Activated B cell treated with CpG ODN at 0.5 μM for 24 hours (primary cell): ENCODE measurements around the gene SYT9. TPM values are rescaled to one million over a fixed set of nuclear protein-coding genes. Genes with fewer than 3 reads are reported as not detected.

Experiments
- ATAC-seq: fragments of 200-7000 bp; cut with Tn5 transposase; one replicate; pipeline ENCODE4 v1.10.0; 2021; ENCODE audit warnings: low read depth, mild to moderate bottlenecking, moderate library complexity
- CTCF ChIA-PET: fragments of 350-600 bp; sonication (Branson Sonifier 250); formaldehyde crosslinking; loops from one replicate; lab custom pipeline; 2021; ENCODE audit warnings: antibody characterized with exemption; lab: Charles Lee
- POLR2A ChIA-PET: fragments of 350-600 bp; sonication (Branson Sonifier 250); formaldehyde crosslinking; loops from one replicate; lab custom pipeline; 2021; ENCODE audit warnings: antibody characterized with exemption; lab: Charles Lee
- DNase-seq: peaks from one replicate; pipeline ENCODE4 v3.0.0; 2022
- H3K27ac Mint-ChIP-seq: one replicate; pipeline ENCODE4 v1.8.0; 2020; ENCODE audit warnings: mixed read lengths
- H3K27me3 Mint-ChIP-seq: one replicate; pipeline ENCODE4 v1.8.0; 2021; ENCODE audit warnings: mixed read lengths
- H3K36me3 Mint-ChIP-seq: one replicate; pipeline ENCODE4 v1.8.0; 2021; ENCODE audit warnings: low read depth, mixed read lengths
- H3K4me1 Mint-ChIP-seq: one replicate; pipeline ENCODE4 v1.8.0; 2021; ENCODE audit warnings: mixed read lengths
- H3K4me3 Mint-ChIP-seq: one replicate; pipeline ENCODE4 v1.8.0; 2020; ENCODE audit warnings: mild to moderate bottlenecking, mixed read lengths
- H3K9me3 Mint-ChIP-seq: one replicate; pipeline ENCODE4 v1.8.0; 2020; ENCODE audit warnings: mixed read lengths
- intact Hi-C: fragments of 100-400 bp; cut with micrococcal nuclease; formaldehyde crosslinking; loops from one replicate; pipeline ENCODE4 v1.15.1; 2024
- total RNA-seq: library from RNA; stranded (reverse); gene quantifications from 2 replicates; pipeline ENCODE4 v1.2.3, GENCODE V29; 2022
- TF ChIP-seq, protein P1 (sequence below): fragments of 200-600 bp; IDR thresholded peaks from one replicate; pipeline ENCODE4 v1.8.0; 2022; ENCODE audit warnings: antibody characterized with exemption, mild to moderate bottlenecking

SYT9 gene
- total RNA-seq, 1 donor from 2014 or later = not detected

DNA sequence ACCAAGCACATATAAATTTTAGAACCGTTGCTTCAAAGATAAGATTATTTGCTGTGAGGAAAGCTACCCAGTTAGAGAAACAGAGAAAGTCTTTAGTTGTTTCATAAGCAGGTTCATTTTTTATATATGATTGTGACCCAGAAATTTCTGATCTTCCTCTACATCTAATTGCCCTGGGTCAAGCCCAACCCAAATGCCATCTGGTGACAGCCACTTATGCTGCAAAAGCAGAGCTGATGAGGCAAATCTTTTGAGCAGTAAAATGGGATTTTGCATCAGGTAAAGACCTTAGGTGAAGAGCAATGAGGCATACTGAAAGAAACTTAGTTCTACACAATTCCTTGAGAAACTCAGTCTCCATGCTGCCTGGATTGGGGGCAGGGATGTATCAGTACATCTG is 28.0 kb downstream of the SYT9 start:
- intact Hi-C loops = loop anchor here (10.0 kb wide), 1 partner anchor 185 kb away; no protein-coding TSS in a partner anchor
- no peaks in the 10 kb centered on the region for H3K4me1 Mint-ChIP-seq
- ATAC-seq = no peak
- H3K27ac Mint-ChIP-seq = no peak overlapping the region
- no peaks in the 10 kb centered on the region for H3K36me3 Mint-ChIP-seq
- peaks cover 20% of the 10 kb centered on the region for H3K27me3 Mint-ChIP-seq
- H3K9me3 Mint-ChIP-seq = peaks cover 3% of the 10 kb centered on the region
- H3K4me3 Mint-ChIP-seq = no peak overlapping the region
- TF ChIP-seq, protein P1, sequence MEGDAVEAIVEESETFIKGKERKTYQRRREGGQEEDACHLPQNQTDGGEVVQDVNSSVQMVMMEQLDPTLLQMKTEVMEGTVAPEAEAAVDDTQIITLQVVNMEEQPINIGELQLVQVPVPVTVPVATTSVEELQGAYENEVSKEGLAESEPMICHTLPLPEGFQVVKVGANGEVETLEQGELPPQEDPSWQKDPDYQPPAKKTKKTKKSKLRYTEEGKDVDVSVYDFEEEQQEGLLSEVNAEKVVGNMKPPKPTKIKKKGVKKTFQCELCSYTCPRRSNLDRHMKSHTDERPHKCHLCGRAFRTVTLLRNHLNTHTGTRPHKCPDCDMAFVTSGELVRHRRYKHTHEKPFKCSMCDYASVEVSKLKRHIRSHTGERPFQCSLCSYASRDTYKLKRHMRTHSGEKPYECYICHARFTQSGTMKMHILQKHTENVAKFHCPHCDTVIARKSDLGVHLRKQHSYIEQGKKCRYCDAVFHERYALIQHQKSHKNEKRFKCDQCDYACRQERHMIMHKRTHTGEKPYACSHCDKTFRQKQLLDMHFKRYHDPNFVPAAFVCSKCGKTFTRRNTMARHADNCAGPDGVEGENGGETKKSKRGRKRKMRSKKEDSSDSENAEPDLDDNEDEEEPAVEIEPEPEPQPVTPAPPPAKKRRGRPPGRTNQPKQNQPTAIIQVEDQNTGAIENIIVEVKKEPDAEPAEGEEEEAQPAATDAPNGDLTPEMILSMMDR = no peak
- CTCF ChIA-PET = interaction anchor here (1.6 kb wide), 1 partner anchor 182 kb away, joined by 5 read pairs; no protein-coding TSS in a partner anchor
- POLR2A ChIA-PET = no interaction called here
- no peak for DNase-seq

DNA sequence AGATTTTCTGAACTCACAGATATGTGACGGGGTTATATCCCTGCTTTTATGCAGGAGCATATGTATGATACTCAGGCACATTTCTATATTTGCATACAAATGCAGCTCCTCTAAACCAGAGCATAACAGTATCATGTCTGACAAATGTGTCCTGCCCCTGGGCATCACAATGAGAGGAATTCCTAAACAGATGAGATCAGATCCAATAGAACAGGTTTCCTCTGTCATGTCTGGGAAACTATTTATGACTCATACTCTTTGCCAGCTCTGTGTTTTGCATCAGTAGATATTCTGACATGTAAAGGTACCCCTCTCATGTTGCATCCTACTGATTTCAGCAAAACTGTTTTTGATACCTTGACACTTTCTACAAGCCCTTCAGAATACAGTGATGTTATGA is 29.4 kb downstream of the SYT9 start:
- H3K27ac Mint-ChIP-seq = no peak overlapping the region
- ATAC-seq (no peak), DNase-seq (no peak)
- TF ChIP-seq, protein P1 = no peak
- CTCF ChIA-PET = no interaction called here
- H3K9me3 Mint-ChIP-seq = peaks cover 10% of the 10 kb centered on the region
- intact Hi-C loops = no loop called here
- H3K4me1 Mint-ChIP-seq = no peaks in the 10 kb centered on the region
- H3K36me3 Mint-ChIP-seq = no peaks in the 10 kb centered on the region
- peaks cover 18% of the 10 kb centered on the region for H3K27me3 Mint-ChIP-seq
- POLR2A ChIA-PET = no interaction called here
- H3K4me3 Mint-ChIP-seq = no peak overlapping the region

DNA sequence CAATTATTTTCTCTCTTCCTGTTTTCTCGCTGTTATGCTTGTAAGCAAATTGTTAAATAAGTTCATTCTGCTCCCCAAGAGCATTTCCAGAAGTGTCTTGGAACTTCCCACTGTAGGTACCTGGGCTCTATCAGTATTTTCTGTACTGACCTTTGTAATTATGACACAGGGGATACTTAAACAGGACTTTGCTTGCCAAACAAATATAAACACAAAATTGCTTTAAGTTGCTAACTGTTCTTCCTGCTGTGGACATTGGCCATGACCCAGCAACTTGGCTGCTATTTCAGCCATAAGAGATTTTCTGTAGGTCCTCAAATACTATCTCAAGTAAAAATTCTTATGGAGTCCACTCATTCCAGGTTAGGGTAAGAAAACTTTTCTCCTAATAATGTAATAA is 30.1 kb downstream of the SYT9 start:
- Mint-ChIP-seq H3K27me3 (peaks cover 18% of the 10 kb centered on the region), H3K4me1 (no peaks in the 10 kb centered on the region), H3K9me3 (peaks cover 14% of the 10 kb centered on the region), H3K4me3 (no peak overlapping the region), H3K36me3 (no peaks in the 10 kb centered on the region), H3K27ac (no peak overlapping the region)
- TF ChIP-seq, protein P1 = no peak
- DNase-seq = no peak
- intact Hi-C loops = no loop called here
- no peak for ATAC-seq
- POLR2A ChIA-PET = no interaction called here
- CTCF ChIA-PET = no interaction called here

DNA sequence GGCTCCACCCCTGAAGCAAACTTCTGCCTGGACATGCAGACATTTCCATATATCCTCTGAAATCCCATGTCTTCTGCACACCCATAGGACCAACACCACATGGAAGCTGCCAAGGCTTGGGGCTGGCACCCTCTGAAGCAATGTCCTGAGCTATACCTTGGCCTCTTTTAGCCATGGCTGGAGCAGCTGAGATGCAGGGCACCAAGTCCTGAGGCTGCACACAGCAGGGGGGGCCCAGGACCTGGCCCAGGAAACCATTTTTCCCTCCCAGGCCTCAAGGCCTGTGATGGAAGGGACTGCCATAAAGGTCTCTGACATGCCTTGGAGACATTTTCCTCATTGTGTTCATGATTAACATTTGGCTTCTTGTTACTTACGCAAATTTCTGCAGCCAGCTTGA is 34.5 kb downstream of the SYT9 start:
- DNase-seq = no peak
- Mint-ChIP-seq H3K4me1 (no peaks in the 10 kb centered on the region), H3K27me3 (peaks cover 8% of the 10 kb centered on the region), H3K36me3 (no peaks in the 10 kb centered on the region), H3K4me3 (no peak overlapping the region), H3K27ac (no peak overlapping the region), H3K9me3 (peaks cover 17% of the 10 kb centered on the region)
- no peak for ATAC-seq
- TF ChIP-seq, protein P1 = no peak
- POLR2A ChIA-PET = no interaction called here
- intact Hi-C loops = no loop called here
- CTCF ChIA-PET = no interaction called here

DNA sequence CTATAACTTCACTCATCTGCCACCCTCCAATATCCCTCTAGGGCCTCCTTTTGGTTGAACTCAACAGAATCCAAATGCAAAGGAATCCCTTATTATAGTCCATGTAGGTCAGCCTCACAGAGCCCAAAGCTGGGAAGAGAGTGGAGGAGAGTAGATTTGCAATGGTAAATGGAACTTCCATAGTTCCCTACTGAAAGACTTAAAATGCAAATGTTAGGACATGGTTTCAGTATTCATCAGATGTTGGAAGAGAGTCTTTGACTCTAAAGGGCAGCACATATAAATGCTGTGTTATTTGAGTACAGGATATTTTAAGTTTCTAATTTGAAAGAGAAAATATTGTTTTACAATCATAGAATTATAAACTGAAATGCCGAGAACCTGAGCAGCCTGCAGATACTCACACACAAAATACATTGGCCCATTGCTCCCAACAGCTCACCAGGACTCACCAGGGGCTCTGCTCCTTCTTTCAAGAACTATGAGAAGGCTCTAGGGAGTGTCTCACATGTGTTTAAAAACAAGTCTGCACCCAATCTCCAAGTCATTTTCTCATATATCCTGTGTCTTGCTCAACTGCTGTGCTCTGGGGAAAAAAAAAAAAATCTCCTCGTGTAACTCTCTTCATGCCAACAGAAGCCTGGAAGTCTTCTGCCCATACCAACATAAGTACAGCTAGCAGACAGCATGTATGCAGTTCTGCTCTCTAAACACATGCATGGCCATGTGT is 39.6 kb downstream of the SYT9 start:
- peaks cover 13% of the 10 kb centered on the region for H3K9me3 Mint-ChIP-seq
- H3K27me3 Mint-ChIP-seq = peaks cover 5% of the 10 kb centered on the region
- ChIA-PET POLR2A (no interaction called here), CTCF (no interaction called here)
- no peak overlapping the region for H3K27ac Mint-ChIP-seq
- no peaks in the 10 kb centered on the region for H3K36me3 Mint-ChIP-seq
- DNase-seq (no peak), ATAC-seq (no peak)
- no peaks in the 10 kb centered on the region for H3K4me1 Mint-ChIP-seq
- no peak overlapping the region for H3K4me3 Mint-ChIP-seq
- intact Hi-C loops = no loop called here
- TF ChIP-seq, protein P1 = no peak
